ENCODE data around the gene MCF2. TPM values are rescaled to one million over a fixed set of nuclear protein-coding genes. Genes with fewer than 3 reads are reported as not detected.

Gene MCF2
- total RNA-seq, 3 donors from 2014 or later, result 0.16 TPM; not detected in 2

DNA sequence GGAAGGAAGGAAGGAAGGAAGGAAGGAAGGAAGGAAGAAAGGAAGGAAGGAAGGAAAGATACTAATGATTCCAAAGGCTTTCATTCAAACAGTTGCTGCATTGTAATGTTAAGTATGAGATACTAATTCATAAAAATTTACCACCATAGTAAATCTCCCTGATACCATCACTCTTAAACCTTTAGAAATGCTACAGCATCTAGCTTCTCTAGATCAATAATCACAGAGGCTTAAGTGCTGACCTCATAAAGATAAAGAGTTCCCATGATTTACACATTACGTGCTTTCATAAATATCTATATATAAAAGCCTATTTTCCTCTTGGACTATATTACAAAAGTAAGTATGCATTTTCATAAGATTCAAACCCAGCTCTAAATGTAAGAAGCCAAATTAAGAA, 141.0 kb downstream of the MCF2 start:
- TF ChIP-seq POLR2A (IDR thresholded peaks at IDR 0.05), result no peak
- TF ChIP-seq POLR2AphosphoS5 (IDR thresholded peaks at IDR 0.05), result no peak
- TF ChIP-seq, protein P1, sequence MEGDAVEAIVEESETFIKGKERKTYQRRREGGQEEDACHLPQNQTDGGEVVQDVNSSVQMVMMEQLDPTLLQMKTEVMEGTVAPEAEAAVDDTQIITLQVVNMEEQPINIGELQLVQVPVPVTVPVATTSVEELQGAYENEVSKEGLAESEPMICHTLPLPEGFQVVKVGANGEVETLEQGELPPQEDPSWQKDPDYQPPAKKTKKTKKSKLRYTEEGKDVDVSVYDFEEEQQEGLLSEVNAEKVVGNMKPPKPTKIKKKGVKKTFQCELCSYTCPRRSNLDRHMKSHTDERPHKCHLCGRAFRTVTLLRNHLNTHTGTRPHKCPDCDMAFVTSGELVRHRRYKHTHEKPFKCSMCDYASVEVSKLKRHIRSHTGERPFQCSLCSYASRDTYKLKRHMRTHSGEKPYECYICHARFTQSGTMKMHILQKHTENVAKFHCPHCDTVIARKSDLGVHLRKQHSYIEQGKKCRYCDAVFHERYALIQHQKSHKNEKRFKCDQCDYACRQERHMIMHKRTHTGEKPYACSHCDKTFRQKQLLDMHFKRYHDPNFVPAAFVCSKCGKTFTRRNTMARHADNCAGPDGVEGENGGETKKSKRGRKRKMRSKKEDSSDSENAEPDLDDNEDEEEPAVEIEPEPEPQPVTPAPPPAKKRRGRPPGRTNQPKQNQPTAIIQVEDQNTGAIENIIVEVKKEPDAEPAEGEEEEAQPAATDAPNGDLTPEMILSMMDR (IDR thresholded peaks at IDR 0.05), result no peak
- Histone ChIP-seq H3K4me1 (no peaks in the 10 kb centered on the region), H3K36me3 (no peaks in the 10 kb centered on the region), H3K27me3 (peaks cover 0 to 26% of the 10 kb centered on the region in 2 donors), H3K9me3 (no peaks in the 10 kb centered on the region), H3K4me3 (no peak overlapping the region), H3K27ac (no peak overlapping the region)
- no peak for DNase-seq (ENCODE audit: low spot score in 2 of 2)
- intact Hi-C loops (cut with DNase I; ENCODE audit: low total_unique reads), result no loop called here

DNA sequence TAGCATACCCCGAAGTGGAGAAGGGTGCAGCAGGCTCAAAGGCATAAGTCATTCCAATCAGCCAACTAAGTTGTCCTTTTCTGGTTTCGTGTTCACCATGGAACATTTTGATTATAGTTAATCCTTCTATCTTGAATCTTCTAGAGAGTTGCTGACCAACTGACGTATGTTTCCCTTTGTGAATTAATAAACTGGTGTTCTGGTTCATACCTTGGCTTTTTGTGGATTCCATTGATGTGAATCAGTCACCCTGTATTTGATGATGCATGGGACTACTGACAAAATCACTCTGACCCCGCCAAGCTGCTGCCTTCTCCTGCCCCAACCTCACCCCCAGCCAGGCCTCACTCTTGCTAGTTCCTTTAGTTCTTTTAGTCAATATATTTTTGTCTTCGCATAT, 144.7 kb downstream of the MCF2 start:
- Histone ChIP-seq H3K27me3 (peaks cover 0 to 12% of the 10 kb centered on the region in 2 donors), H3K36me3 (no peaks in the 10 kb centered on the region), H3K27ac (no peak overlapping the region), H3K4me1 (no peaks in the 10 kb centered on the region), H3K9me3 (no peaks in the 10 kb centered on the region), H3K4me3 (no peak overlapping the region)
- no peak for DNase-seq (ENCODE audit: low spot score in 2 of 2)
- TF ChIP-seq, protein P1 (IDR thresholded peaks at IDR 0.05), result no peak
- TF ChIP-seq POLR2A (IDR thresholded peaks at IDR 0.05), result no peak
- TF ChIP-seq POLR2AphosphoS5 (IDR thresholded peaks at IDR 0.05), result no peak
- intact Hi-C loops (cut with DNase I; ENCODE audit: low total_unique reads), result no loop called here

DNA sequence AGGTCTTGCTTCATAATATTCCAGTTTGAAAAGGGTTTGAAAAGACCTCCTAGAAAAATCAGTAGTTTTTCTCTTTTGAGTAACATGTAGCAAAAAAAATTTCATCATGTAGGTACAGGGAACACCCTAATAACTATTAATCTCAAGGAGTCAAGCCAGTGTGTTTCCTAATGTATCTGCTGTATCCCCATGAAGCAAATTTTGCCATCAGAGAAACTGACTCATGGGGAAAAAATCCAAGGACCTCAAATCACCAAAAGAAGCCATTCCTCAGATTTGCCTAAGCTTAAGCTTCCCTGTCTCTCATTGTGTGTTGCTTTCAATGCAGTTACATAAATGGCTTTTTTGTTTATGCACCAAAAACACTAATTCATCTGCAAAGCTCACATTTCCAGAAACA, 147.7 kb downstream of the MCF2 start:
- intact Hi-C loops (cut with DNase I; ENCODE audit: low total_unique reads), result no loop called here
- H3K9me3 ChIP-seq, result no peaks in the 10 kb centered on the region

DNA sequence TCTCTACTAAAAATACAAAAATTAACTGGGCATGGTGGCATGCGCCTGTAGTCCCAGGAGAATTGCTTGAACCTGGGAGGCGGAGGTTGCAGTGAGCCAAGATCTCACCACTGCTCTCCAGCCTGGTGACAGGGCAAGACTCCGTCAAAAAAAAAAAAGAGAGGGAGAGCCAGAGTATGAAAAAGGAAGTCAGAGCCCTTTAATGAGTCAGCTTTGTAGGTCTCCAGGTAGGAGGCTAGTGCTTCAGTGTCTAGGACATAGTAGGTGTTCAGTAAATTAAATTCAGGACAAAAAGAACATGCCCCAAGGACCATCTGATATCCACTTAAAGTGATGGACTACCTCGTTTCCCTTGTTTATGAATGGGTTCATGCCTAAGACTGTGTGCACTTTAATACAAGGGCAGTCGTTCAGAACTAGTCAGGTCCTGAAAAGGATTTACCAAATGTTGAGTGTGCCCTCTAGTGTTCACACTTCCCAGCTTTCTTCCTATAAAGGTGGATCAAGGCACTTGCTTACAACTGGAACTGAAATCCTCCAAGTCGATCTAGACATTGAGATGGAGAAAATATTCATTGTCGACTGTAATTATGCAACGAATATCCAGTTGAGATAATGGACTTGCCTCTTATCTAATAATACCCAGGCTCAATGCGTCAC, 148.5 kb downstream of the MCF2 start:
- TF ChIP-seq, protein P1 (IDR thresholded peaks at IDR 0.05), result peak in 2 of 3 donors; percentile 28 to 51
- TF ChIP-seq POLR2AphosphoS5 (IDR thresholded peaks at IDR 0.05) (no peak), POLR2A (IDR thresholded peaks at IDR 0.05) (no peak)

More for the DNA sequence above, 147.7 kb downstream of the MCF2 start:
- DNase-seq (ENCODE audit: low spot score in 2 of 2), result no peak
- H3K4me3 ChIP-seq, result no peak overlapping the region
- H3K27me3 ChIP-seq, result peaks cover 0 to 32% of the 10 kb centered on the region in 2 donors
- TF ChIP-seq, protein P1 (IDR thresholded peaks at IDR 0.05), result no peak
- TF ChIP-seq POLR2A (IDR thresholded peaks at IDR 0.05), result no peak
- no peak for TF ChIP-seq POLR2AphosphoS5 (IDR thresholded peaks at IDR 0.05)
- no peaks in the 10 kb centered on the region for H3K36me3 ChIP-seq
- H3K4me1 ChIP-seq, result no peaks in the 10 kb centered on the region
- no peak overlapping the region for H3K27ac ChIP-seq

DNA sequence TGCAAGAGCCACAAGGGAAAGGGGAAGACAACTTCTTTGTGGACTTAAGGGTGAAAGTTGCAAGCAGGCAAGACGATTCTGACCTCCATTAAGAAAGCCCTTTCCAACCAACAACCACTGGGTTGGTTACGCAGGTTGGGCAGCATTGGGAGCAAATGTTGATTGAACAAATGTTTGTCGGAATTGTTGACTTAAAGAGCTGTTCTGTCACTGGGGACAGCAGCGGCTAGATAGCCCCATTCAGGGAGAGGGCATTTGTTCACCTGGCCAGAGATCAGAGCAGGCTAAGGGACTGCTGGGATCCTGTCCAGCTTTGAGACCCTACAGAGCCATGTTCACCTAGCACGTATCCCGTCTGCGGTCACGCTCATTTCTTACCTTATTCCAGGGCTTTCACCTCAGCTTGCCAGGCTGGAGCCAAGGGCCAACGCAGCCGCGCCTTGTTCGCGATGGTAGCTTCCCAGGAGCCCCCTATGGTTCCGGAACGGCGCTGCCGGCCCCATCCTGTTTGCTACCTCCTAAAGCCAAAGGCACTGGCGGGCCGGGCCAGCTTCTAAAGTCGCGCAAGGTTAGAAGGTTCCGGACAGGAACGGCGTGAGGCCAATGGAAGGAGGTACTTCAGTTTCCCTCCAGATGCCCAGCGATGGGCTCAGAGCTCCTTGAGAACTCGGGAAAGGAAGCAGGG, 152.8 kb downstream of the MCF2 start:
- no peak overlapping the region for H3K4me3 ChIP-seq
- H3K27me3 ChIP-seq, result peaks cover 0 to 52% of the 10 kb centered on the region in 2 donors
- no peak overlapping the region for H3K27ac ChIP-seq
- DNase-seq (ENCODE audit: low spot score in 2 of 2), result no peak
- intact Hi-C loops (cut with DNase I; ENCODE audit: low total_unique reads), result no loop called here
- H3K4me1 ChIP-seq, result no peaks in the 10 kb centered on the region
- no peaks in the 10 kb centered on the region for H3K36me3 ChIP-seq
- no peaks in the 10 kb centered on the region for H3K9me3 ChIP-seq
- TF ChIP-seq POLR2AphosphoS5 (IDR thresholded peaks at IDR 0.05), result no peak
- no peak for TF ChIP-seq POLR2A (IDR thresholded peaks at IDR 0.05)
- TF ChIP-seq, protein P1 (IDR thresholded peaks at IDR 0.05), result no peak

More for the DNA sequence above, 148.5 kb downstream of the MCF2 start:
- Histone ChIP-seq H3K9me3 (no peaks in the 10 kb centered on the region), H3K27ac (no peak overlapping the region), H3K4me1 (no peaks in the 10 kb centered on the region), H3K27me3 (peaks cover 0 to 36% of the 10 kb centered on the region in 2 donors), H3K4me3 (no peak overlapping the region), H3K36me3 (no peaks in the 10 kb centered on the region)
- DNase-seq (ENCODE audit: low spot score in 2 of 2), result no peak
- intact Hi-C loops (cut with DNase I; ENCODE audit: low total_unique reads), result no loop called here
